ENCODE results near the gene CCN2.
"Not testable (repeated sequence)": the region's sequence is repeated elsewhere in the genome, so short reads cannot be mapped to it uniquely, and the experiment has no call there.

The CCN2 gene

GRCh38 chr6:131937703-131938631 lies 13.2 kb downstream of the CCN2 start:
- no peak for DNase-seq

- no peak for DNase-seq
Measured at GRCh38 chr6:131937226-131937625, 13.9 kb downstream of the CCN2 start.

- no peak for DNase-seq
Measured at GRCh38 chr6:131936156-131936555, 15.0 kb downstream of the CCN2 start.

- no peak for DNase-seq
Measured at GRCh38 chr6:131931063-131931750, 20.0 kb downstream of the CCN2 start.

- DNase-seq = no peak
Measured at GRCh38 chr6:131929976-131930375, 21.2 kb downstream of the CCN2 start.

GRCh38 chr6:131929264-131929663 lies 21.9 kb downstream of the CCN2 start:
- no peak for DNase-seq

- no peak for DNase-seq
Measured at GRCh38 chr6:131924881-131925474, 26.2 kb downstream of the CCN2 start.

GRCh38 chr6:131923356-131923755 lies 27.8 kb downstream of the CCN2 start:
- DNase-seq = peak in 1 of 5 experiments; percentile 70

GRCh38 chr6:131920656-131921055 lies 30.5 kb downstream of the CCN2 start:
- DNase-seq = no peak

GRCh38 chr6:131918650-131919355 lies 32.4 kb downstream of the CCN2 start:
- DNase-seq = no peak

- no peak for DNase-seq
Measured at GRCh38 chr6:131917763-131918649, 33.2 kb downstream of the CCN2 start.

GRCh38 chr6:131917318-131917717 lies 33.9 kb downstream of the CCN2 start:
- peak in 1 of 5 experiments; percentile 18 for DNase-seq

GRCh38 chr6:131916847-131917246 lies 34.3 kb downstream of the CCN2 start:
- no peak for DNase-seq

- not testable (repeated sequence) for DNase-seq
Measured at GRCh38 chr6:131916091-131916796, 34.9 kb downstream of the CCN2 start.

- DNase-seq = peak in 3 of 5 experiments; percentile 8 to 75 (median 8)
Measured at GRCh38 chr6:131914967-131915751, 36.0 kb downstream of the CCN2 start.

- DNase-seq = no peak
Measured at GRCh38 chr6:131914234-131914633, 36.9 kb downstream of the CCN2 start.

- peak in 1 of 5 experiments; percentile 42 for DNase-seq
Measured at GRCh38 chr6:131911951-131912350, 39.2 kb downstream of the CCN2 start.

GRCh38 chr6:131910956-131911355 lies 40.2 kb downstream of the CCN2 start:
- no peak for DNase-seq

- DNase-seq = no peak
Measured at GRCh38 chr6:131910219-131910589, 41.0 kb downstream of the CCN2 start.
